H9 (cell line): ENCODE data around the gene SRPK2. TPM values are rescaled to one million over a fixed set of nuclear protein-coding genes. Genes with fewer than 3 reads are reported as not detected.

Experiments used
- DNase-seq: peaks from one replicate; pipeline ENCODE4 v3.0.0-alpha.2; 2017
- H2AFZ ChIP-seq: one replicate; pipeline ENCODE4 v1.6.1; 2013; ENCODE audit warnings: mild to moderate bottlenecking, low read length, control low read depth, moderate library complexity
- H2AK5ac ChIP-seq: 2 replicates; pipeline ENCODE4 v1.6.1; 2013; ENCODE audit warnings: low read length, control low read depth, mixed read lengths; ENCODE audit not compliant: insufficient read length
- H2BK120ac ChIP-seq: one replicate; pipeline ENCODE4 v1.6.1; 2013; ENCODE audit warnings: low read depth, mild to moderate bottlenecking, low read length, control low read depth, inconsistent platforms; ENCODE audit not compliant: poor library complexity, severe bottlenecking
- H2BK12ac ChIP-seq: 2 replicates; pipeline ENCODE4 v1.6.1; 2013; ENCODE audit warnings: low read length, control low read depth, mixed read lengths, low read depth; ENCODE audit not compliant: insufficient read length
- H2BK15ac ChIP-seq: 2 replicates; pipeline ENCODE4 v1.6.1; 2013; ENCODE audit warnings: low read depth, low read length, control low read depth
- H2BK20ac ChIP-seq: one replicate; pipeline ENCODE4 v1.6.1; 2013; ENCODE audit warnings: low read depth, mild to moderate bottlenecking, low read length, control low read depth, inconsistent platforms; ENCODE audit not compliant: poor library complexity, severe bottlenecking
- H2BK5ac ChIP-seq: 2 replicates; pipeline ENCODE4 v1.6.1; 2013; ENCODE audit warnings: low read length, control low read depth, mixed read lengths; ENCODE audit not compliant: insufficient read length
- H3K14ac ChIP-seq: 2 replicates; pipeline ENCODE4 v1.6.1; 2013; ENCODE audit warnings: low read length, control low read depth; ENCODE audit not compliant: insufficient read depth
- H3K18ac ChIP-seq: 2 replicates; pipeline ENCODE4 v1.6.1; 2013; ENCODE audit warnings: low read depth, mild to moderate bottlenecking, mixed read lengths, low read length, control low read depth; ENCODE audit not compliant: insufficient read length
- H3K23ac ChIP-seq: 2 replicates; pipeline ENCODE4 v1.6.1; 2013; ENCODE audit warnings: low read length, control low read depth, mixed read lengths, low read depth; ENCODE audit not compliant: insufficient read length
- H3K23me2 ChIP-seq: 2 replicates; pipeline ENCODE4 v1.6.1; 2013; ENCODE audit warnings: low read depth, mild to moderate bottlenecking, mixed read lengths, low read length, control low read depth; ENCODE audit not compliant: insufficient read length, poor library complexity, severe bottlenecking
- H3K27ac ChIP-seq: 2 replicates; pipeline ENCODE4 v1.5.1; 2013; ENCODE audit warnings: low read length, control low read depth, mixed read lengths, low read depth; ENCODE audit not compliant: insufficient read length
- H3K27me3 ChIP-seq: 2 replicates; pipeline ENCODE4 v1.6.1; 2013; ENCODE audit warnings: low read length, control low read depth, inconsistent platforms; ENCODE audit not compliant: insufficient read depth
- H3K4ac ChIP-seq: 2 replicates; pipeline ENCODE4 v1.6.1; 2013; ENCODE audit warnings: low read depth, mild to moderate bottlenecking, control low read depth, inconsistent platforms, low read length, moderate library complexity
- H3K4me1 ChIP-seq: 2 replicates; pipeline ENCODE4 v1.6.1; 2013; ENCODE audit warnings: low read length, control low read depth, inconsistent platforms; ENCODE audit not compliant: insufficient read depth
- H3K4me2 ChIP-seq: 2 replicates; pipeline ENCODE4 v1.6.1; 2013; ENCODE audit warnings: low read length, control low read depth, mixed read lengths; ENCODE audit not compliant: insufficient read length, insufficient read depth
- H3K56ac ChIP-seq: 2 replicates; pipeline ENCODE4 v1.6.1; 2013; ENCODE audit warnings: low read depth, mild to moderate bottlenecking, mixed read lengths, low read length, control low read depth; ENCODE audit not compliant: insufficient read length
- H3K79me1 ChIP-seq: 2 replicates; pipeline ENCODE4 v1.6.1; 2013; ENCODE audit warnings: low read depth, mild to moderate bottlenecking, moderate library complexity, low read length, control low read depth, inconsistent platforms; ENCODE audit not compliant: insufficient read depth, poor library complexity, severe bottlenecking
- H3K79me2 ChIP-seq: 2 replicates; pipeline ENCODE4 v1.6.1; 2013; ENCODE audit warnings: low read length, control low read depth, inconsistent platforms; ENCODE audit not compliant: insufficient read depth
- H3K9ac ChIP-seq: 2 replicates; pipeline ENCODE4 v1.6.1; 2013; ENCODE audit warnings: low read length, control low read depth, mixed read lengths; ENCODE audit not compliant: insufficient read length; ENCODE audit errors: extremely low read depth
- H3K9me3 ChIP-seq: one replicate; pipeline ENCODE4 v1.6.1; 2013; ENCODE audit warnings: low read depth, low read length, inconsistent platforms; ENCODE audit not compliant: control insufficient read depth
- H3T11ph ChIP-seq: one replicate; pipeline ENCODE4 v1.6.1; 2013; ENCODE audit warnings: mild to moderate bottlenecking, low read length, control low read depth, inconsistent platforms
- H4K20me1 ChIP-seq: one replicate; pipeline ENCODE4 v1.6.1; 2013; ENCODE audit not compliant: control insufficient read depth, insufficient read length, insufficient read depth
- H4K5ac ChIP-seq: 2 replicates; pipeline ENCODE4 v1.6.1; 2013; ENCODE audit warnings: low read depth, mild to moderate bottlenecking, mixed read lengths, low read length, control low read depth; ENCODE audit not compliant: insufficient read length
- H4K8ac ChIP-seq: replicated peaks from 2 replicates; pipeline ENCODE4 v1.6.1; 2013; ENCODE audit warnings: low read length, control low read depth, mixed read lengths, low read depth; ENCODE audit not compliant: insufficient read length
- H4K91ac ChIP-seq: 2 replicates; pipeline ENCODE4 v1.6.1; 2013; ENCODE audit warnings: low read depth, mild to moderate bottlenecking, moderate library complexity, mixed read lengths, low read length, control low read depth; ENCODE audit not compliant: insufficient read length
- H3K27ac Mint-ChIP-seq, 3 experiments: 2 replicates in 2 of 3; 3 replicates in 1 of 3; pipeline ENCODE4 v1.8.0; 2020 to 2021; ENCODE audit warnings: mixed read lengths in 3 of 3, mild to moderate bottlenecking in 1 of 3, moderate library complexity in 1 of 3
- H3K27me3 Mint-ChIP-seq: 2 replicates; pipeline ENCODE4 v1.8.0; 2021; ENCODE audit warnings: low read depth, mild to moderate bottlenecking, moderate library complexity, mixed read lengths
- H3K36me3 Mint-ChIP-seq, 3 experiments: 2 replicates in 2 of 3; 3 replicates in 1 of 3; pipeline ENCODE4 v1.8.0; 2020 to 2021; ENCODE audit warnings: low read depth in 3 of 3, mixed read lengths in 3 of 3; ENCODE audit not compliant: insufficient read depth in 1 of 3
- H3K4me1 Mint-ChIP-seq, 2 experiments: 2 replicates each; pipeline ENCODE4 v1.8.0; 2020; ENCODE audit warnings: mixed read lengths in 2 of 2
- H3K4me3 Mint-ChIP-seq, 2 experiments: 2 replicates in 1 of 2; 3 replicates in 1 of 2; pipeline ENCODE4 v1.8.0; 2020 to 2021; ENCODE audit warnings: mild to moderate bottlenecking in 2 of 2, mixed read lengths in 2 of 2, moderate library complexity in 1 of 2
- H3K9me3 Mint-ChIP-seq, 2 experiments: 2 replicates in 1 of 2; 3 replicates in 1 of 2; pipeline ENCODE4 v1.8.0; 2020; ENCODE audit warnings: mild to moderate bottlenecking in 2 of 2, mixed read lengths in 2 of 2, moderate library complexity in 1 of 2
- WGBS: extraction: QIAGEN DNeasy Blood & Tissue Kit; methylation state at CpG from one replicate; pipeline ENCODE4 v1.1.7; 2013; ENCODE audit warnings: missing lambda C conversion rate, low lambda C conversion rate, mixed read lengths; ENCODE audit not compliant: insufficient read length; ENCODE audit errors: extremely low coverage; 5-methylcytosine and 5-hydroxymethylcytosine counted together
- total RNA-seq: library from RNA; stranded (reverse); gene quantifications from 2 replicates; pipeline ENCODE4 v1.2.1, GENCODE V29; 2021
- TF ChIP-seq, protein P1 (sequence below): fragments of 200-600 bp; sonication (generic); conservative IDR thresholded peaks from 3 replicates; pipeline ENCODE4 v1.8.0; 2021; ENCODE audit warnings: antibody characterized with exemption, mild to moderate bottlenecking

SRPK2 gene
- total RNA-seq, 1 experiment from 2014 or later, result 41.1 TPM

DNA sequence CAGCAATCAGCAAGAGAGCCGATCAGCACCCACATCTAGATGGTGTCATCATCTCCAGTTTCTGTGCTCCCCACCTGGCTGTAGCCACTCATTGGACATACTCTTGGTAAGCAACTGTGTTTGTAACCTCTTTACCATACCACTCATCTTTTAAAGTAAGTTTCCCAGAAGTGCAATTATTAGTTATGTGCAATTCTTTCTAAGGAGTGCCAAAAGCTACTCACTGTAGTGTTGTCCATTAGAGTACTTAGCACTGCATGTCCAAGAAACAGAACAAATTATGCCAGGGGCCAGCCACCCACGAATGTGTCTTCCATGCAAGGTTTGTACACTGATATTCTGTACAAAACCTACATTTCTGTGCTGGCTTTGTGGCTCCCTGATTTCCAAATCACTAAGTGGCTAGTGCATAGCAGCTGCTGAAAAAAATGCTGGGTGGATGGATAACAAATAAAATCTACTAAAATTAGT lies 131.9 kb downstream of the SRPK2 start:
- Histone ChIP-seq H2AK5ac (peak overlapping the region; percentile 50), H3K27me3 (no peaks in the 10 kb centered on the region), H2BK20ac (no peak overlapping the region), H2BK120ac (no peak overlapping the region), H3K79me1 (peaks cover 2% of the 10 kb centered on the region), H4K5ac (peak overlapping the region; percentile 63), H3K9me3 (no peaks in the 10 kb centered on the region), H2BK12ac (no peak overlapping the region), H3K23me2 (no peaks in the 10 kb centered on the region), H4K8ac (no peak overlapping the region), H2BK15ac (no peak overlapping the region), H3K4ac (no peak overlapping the region), H4K91ac (no peak overlapping the region), H3T11ph (no peak overlapping the region), H3K4me1 (peaks cover 11% of the 10 kb centered on the region), H3K56ac (no peak overlapping the region), H3K14ac (no peak overlapping the region; the same call in 1 of the 2 replicates), H3K4me2 (peak overlapping the region; percentile 29), H3K18ac (no peak overlapping the region), H3K9ac (no peak overlapping the region), H4K20me1 (no peaks in the 10 kb centered on the region), H3K79me2 (peaks cover 4% of the 10 kb centered on the region; the same call in 1 of the 2 replicates), H2AFZ (no peak overlapping the region), H3K27ac (no peak overlapping the region), H3K23ac (no peak overlapping the region), H2BK5ac (no peak overlapping the region)
- peaks cover 10 to 16% (median 14%) of the 10 kb centered on the region in 3 experiments for H3K36me3 Mint-ChIP-seq
- H3K4me1 Mint-ChIP-seq, result peaks cover 43 to 44% of the 10 kb centered on the region in 2 experiments
- TF ChIP-seq, protein P1, sequence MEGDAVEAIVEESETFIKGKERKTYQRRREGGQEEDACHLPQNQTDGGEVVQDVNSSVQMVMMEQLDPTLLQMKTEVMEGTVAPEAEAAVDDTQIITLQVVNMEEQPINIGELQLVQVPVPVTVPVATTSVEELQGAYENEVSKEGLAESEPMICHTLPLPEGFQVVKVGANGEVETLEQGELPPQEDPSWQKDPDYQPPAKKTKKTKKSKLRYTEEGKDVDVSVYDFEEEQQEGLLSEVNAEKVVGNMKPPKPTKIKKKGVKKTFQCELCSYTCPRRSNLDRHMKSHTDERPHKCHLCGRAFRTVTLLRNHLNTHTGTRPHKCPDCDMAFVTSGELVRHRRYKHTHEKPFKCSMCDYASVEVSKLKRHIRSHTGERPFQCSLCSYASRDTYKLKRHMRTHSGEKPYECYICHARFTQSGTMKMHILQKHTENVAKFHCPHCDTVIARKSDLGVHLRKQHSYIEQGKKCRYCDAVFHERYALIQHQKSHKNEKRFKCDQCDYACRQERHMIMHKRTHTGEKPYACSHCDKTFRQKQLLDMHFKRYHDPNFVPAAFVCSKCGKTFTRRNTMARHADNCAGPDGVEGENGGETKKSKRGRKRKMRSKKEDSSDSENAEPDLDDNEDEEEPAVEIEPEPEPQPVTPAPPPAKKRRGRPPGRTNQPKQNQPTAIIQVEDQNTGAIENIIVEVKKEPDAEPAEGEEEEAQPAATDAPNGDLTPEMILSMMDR, result no peak
- no peak for DNase-seq
- peaks cover 12 to 19% of the 10 kb centered on the region in 2 experiments for H3K9me3 Mint-ChIP-seq
- H3K27me3 Mint-ChIP-seq, result no peaks in the 10 kb centered on the region
- WGBS, result no CpG with 5 or more reads among the region's 2 CpGs
- H3K4me3 Mint-ChIP-seq, result no peak overlapping the region
- peak overlapping the region in 2 of 3 experiments; percentile 12 to 63; a peak in 4 of 7 replicates for H3K27ac Mint-ChIP-seq
